ENCODE measurements around the gene FRMPD3.
A peak's percentile ranks its signal among the peaks of the same experiment; 100 is the strongest.

FRMPD3 gene

GRCh38 chrX:107480272-107480671 lies 30.8 kb downstream of the FRMPD3 start:
- peak; percentile 14 for DNase-seq (ENCODE audit: low spot score)

GRCh38 chrX:107482046-107482445 lies 32.6 kb downstream of the FRMPD3 start:
- no peak for DNase-seq (ENCODE audit: low spot score)

GRCh38 chrX:107484002-107484726 lies 34.7 kb downstream of the FRMPD3 start:
- DNase-seq (ENCODE audit: low spot score), result no peak

- DNase-seq (ENCODE audit: low spot score), result no peak
Observed at GRCh38 chrX:107485013-107485412, 35.6 kb downstream of the FRMPD3 start.

- no peak for DNase-seq (ENCODE audit: low spot score)
Observed at GRCh38 chrX:107493141-107493540, 43.7 kb downstream of the FRMPD3 start.

GRCh38 chrX:107496786-107497185 lies 47.3 kb downstream of the FRMPD3 start:
- no peak for DNase-seq (ENCODE audit: low spot score)
